ENCODE data around the gene ITGA6.

Gene ITGA6

GRCh38 chr2:172430678-172431077, 3.3 kb downstream of the ITGA6 start:
- TF ChIP-seq, protein P1, sequence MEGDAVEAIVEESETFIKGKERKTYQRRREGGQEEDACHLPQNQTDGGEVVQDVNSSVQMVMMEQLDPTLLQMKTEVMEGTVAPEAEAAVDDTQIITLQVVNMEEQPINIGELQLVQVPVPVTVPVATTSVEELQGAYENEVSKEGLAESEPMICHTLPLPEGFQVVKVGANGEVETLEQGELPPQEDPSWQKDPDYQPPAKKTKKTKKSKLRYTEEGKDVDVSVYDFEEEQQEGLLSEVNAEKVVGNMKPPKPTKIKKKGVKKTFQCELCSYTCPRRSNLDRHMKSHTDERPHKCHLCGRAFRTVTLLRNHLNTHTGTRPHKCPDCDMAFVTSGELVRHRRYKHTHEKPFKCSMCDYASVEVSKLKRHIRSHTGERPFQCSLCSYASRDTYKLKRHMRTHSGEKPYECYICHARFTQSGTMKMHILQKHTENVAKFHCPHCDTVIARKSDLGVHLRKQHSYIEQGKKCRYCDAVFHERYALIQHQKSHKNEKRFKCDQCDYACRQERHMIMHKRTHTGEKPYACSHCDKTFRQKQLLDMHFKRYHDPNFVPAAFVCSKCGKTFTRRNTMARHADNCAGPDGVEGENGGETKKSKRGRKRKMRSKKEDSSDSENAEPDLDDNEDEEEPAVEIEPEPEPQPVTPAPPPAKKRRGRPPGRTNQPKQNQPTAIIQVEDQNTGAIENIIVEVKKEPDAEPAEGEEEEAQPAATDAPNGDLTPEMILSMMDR (IDR thresholded peaks at IDR 0.05; ENCODE audit: extremely low read depth, insufficient read depth, missing control alignments): no peak
- no peak for DNase-seq (ENCODE audit: low spot score)
- in situ Hi-C loops (cut with MboI; ENCODE audit: low pct_unique_long_range_greater_than_20kb, low sequenced_read_pairs, unreplicated experiment): no loop called here

DNA sequence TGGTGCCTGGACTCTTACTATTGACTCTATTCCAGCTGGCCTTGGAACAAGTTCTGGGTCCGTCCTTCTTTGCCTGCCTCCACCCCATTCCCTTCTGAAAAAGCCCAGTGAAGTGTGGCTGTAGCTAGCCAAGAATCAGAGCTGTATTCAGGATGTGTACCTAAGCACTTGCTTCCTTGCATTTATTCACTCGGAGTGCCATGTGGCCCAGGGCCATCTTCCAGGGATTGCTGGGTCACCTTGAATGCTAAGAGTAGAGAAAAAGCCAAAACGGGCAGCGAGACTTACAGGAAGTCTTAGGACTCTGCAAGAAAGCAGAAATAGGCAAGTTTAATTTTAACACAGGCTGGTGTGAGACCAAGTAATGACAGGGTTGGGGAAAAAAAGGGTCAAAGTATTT, 4.1 kb downstream of the ITGA6 start:
- DNase-seq (ENCODE audit: low spot score): no peak
- in situ Hi-C loops (cut with MboI; ENCODE audit: low pct_unique_long_range_greater_than_20kb, low sequenced_read_pairs, unreplicated experiment): no loop called here
- TF ChIP-seq, protein P1 (IDR thresholded peaks at IDR 0.05; ENCODE audit: extremely low read depth, insufficient read depth, missing control alignments): no peak

DNA sequence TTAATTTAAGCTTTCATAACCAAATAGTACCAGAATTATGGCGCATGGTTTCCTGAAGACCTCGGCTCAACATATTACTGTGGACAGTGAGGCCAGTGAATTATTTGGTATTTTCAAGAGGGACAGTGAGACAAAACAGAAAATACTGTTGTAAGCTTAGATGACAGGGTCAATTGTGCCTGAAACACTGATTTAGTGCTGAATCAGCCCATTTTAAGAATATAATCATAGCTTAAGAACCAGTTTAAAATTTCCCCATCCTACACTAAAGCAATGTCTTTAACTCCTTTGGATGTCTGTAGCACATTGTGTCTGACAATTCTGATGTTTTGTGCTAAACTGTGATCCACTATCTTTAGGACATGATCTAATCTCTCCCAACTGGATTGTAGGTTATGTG, 4.6 kb downstream of the ITGA6 start:
- in situ Hi-C loops (cut with MboI; ENCODE audit: low pct_unique_long_range_greater_than_20kb, low sequenced_read_pairs, unreplicated experiment): no loop called here
- no peak for DNase-seq (ENCODE audit: low spot score)
- TF ChIP-seq, protein P1 (IDR thresholded peaks at IDR 0.05; ENCODE audit: extremely low read depth, insufficient read depth, missing control alignments): no peak

DNA sequence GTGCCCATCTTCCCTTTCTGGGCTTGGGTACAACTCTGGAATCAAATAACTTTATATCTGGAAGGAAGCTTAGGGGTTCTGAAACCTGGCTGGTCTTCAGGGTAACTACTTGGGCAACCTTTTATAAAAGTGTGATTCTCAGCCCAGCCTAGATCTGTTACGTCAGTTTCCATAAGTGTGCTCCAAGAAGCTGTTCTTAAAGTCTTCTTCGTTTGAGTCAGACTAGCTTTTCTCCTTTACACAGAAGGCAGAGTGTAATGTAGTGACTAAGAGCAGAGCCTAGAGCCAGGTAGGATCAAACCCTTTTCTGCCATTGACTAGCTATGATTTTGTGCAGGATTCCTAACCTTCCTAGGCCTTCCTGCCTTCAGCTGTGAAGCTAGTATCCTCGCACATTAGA, 5.8 kb downstream of the ITGA6 start:
- no peak for DNase-seq (ENCODE audit: low spot score)
- TF ChIP-seq, protein P1 (IDR thresholded peaks at IDR 0.05; ENCODE audit: extremely low read depth, insufficient read depth, missing control alignments): no peak
- in situ Hi-C loops (cut with MboI; ENCODE audit: low pct_unique_long_range_greater_than_20kb, low sequenced_read_pairs, unreplicated experiment): no loop called here

DNA sequence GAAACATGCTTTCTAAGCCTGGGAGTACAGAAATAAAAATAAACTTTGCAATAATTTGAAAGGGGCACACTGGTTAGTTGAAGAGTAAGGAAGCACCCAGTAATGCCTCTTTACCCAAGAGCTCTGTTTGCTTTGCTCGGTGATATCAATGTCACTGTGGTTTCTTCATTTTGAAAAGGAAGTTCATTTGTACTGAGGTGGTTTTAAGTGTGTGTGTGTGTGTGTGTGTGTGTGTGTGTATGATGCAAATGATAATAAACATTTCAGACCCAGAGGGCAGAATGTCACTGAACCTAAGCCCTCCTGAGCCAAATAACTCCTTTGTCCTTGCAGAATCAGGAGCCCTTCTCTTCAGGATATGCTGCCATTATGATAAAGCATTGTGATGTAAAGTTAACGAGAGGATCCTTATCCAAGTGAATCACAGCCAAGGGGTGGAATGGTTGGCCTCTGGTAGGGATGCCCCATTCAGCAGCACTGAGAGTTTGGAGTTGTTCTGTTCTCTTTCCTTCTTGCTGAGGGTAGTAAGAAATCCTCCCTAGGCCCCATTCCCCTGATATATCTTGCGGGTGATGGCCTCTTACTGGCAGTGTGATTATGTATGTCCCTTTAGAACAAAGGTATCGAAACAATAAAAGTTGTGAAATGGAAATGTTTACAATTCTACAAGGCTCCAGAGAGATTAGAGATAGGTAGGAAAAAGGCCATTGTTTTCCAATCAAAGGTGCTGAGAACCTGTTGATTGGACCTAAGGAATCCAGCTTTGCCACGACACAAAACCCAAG, 7.6 kb downstream of the ITGA6 start:
- in situ Hi-C loops (cut with MboI; ENCODE audit: low pct_unique_long_range_greater_than_20kb, low sequenced_read_pairs, unreplicated experiment): no loop called here
- DNase-seq (ENCODE audit: low spot score): no peak
- TF ChIP-seq, protein P1 (IDR thresholded peaks at IDR 0.05; ENCODE audit: extremely low read depth, insufficient read depth, missing control alignments): no peak

- no peak for DNase-seq (ENCODE audit: low spot score)
- in situ Hi-C loops (cut with MboI; ENCODE audit: low pct_unique_long_range_greater_than_20kb, low sequenced_read_pairs, unreplicated experiment): no loop called here
- TF ChIP-seq, protein P1 (IDR thresholded peaks at IDR 0.05; ENCODE audit: extremely low read depth, insufficient read depth, missing control alignments): no peak
These were observed 8.2 kb downstream of the ITGA6 start for GRCh38 chr2:172435606-172435911.
